CD4-positive, alpha-beta T cell treated with Interleukin-2 at 100 ng/mL for 4 hours (primary cell): ENCODE measurements around the gene SP3.
A peak's percentile ranks its signal among the peaks of the same experiment; 100 is the strongest.
"Not testable (repeated sequence)": the region's sequence is repeated elsewhere in the genome, so short reads cannot be mapped to it uniquely, and the experiment has no call there.

Experiments used
- DNase-seq: peaks from one replicate; pipeline ENCODE4 v3.0.0-alpha.2; 2020; ENCODE audit warnings: low spot score

Gene SP3

GRCh38 chr2:173891315-173892037 lies 73.7 kb downstream of the SP3 start:
- no peak for DNase-seq

GRCh38 chr2:173889464-173889863 lies 75.7 kb downstream of the SP3 start:
- DNase-seq: not testable (repeated sequence)

GRCh38 chr2:173886613-173887012 lies 78.6 kb downstream of the SP3 start:
- DNase-seq: no peak

GRCh38 chr2:173884025-173884802 lies 81.0 kb downstream of the SP3 start:
- peak; percentile 38 for DNase-seq

- DNase-seq: no peak
Observed at GRCh38 chr2:173881886-173882285, 83.3 kb downstream of the SP3 start.

- DNase-seq: no peak
Observed at GRCh38 chr2:173881461-173881860, 83.7 kb downstream of the SP3 start.

- no peak for DNase-seq
Observed at GRCh38 chr2:173880561-173880960, 84.6 kb downstream of the SP3 start.

GRCh38 chr2:173876833-173877413 lies 88.2 kb downstream of the SP3 start:
- DNase-seq: no peak

GRCh38 chr2:173874894-173875237 lies 90.3 kb downstream of the SP3 start:
- DNase-seq: no peak

- DNase-seq: no peak
Observed at GRCh38 chr2:173874003-173874893, 90.9 kb downstream of the SP3 start.

- DNase-seq: no peak
Observed at GRCh38 chr2:173872714-173873113, 92.5 kb downstream of the SP3 start.

- no peak for DNase-seq
Observed at GRCh38 chr2:173869244-173870229, 95.6 kb downstream of the SP3 start.

GRCh38 chr2:173868406-173868805 lies 96.8 kb downstream of the SP3 start:
- DNase-seq: no peak

- DNase-seq: no peak
Observed at GRCh38 chr2:173866874-173867618, 98.1 kb downstream of the SP3 start.

GRCh38 chr2:173865971-173866873 lies 99.0 kb downstream of the SP3 start:
- no peak for DNase-seq

- no peak for DNase-seq
Observed at GRCh38 chr2:173862612-173863217, 102.5 kb downstream of the SP3 start.

- DNase-seq: no peak
Observed at GRCh38 chr2:173860566-173860965, 104.6 kb downstream of the SP3 start.

GRCh38 chr2:173860082-173860481 lies 105.1 kb downstream of the SP3 start:
- DNase-seq: no peak

- DNase-seq: no peak
Observed at GRCh38 chr2:173858291-173858731, 106.9 kb downstream of the SP3 start.
